Nephron progenitor cell (in vitro differentiated cells): ENCODE data around the gene KIF5C.
A peak's percentile ranks its signal among the peaks of the same experiment; 100 is the strongest.

Experiments used
- DNase-seq: peaks from one replicate; pipeline ENCODE4 v3.0.0; 2021
- H3K27ac Mint-ChIP-seq: 2 replicates; pipeline ENCODE4 v1.8.0; 2021; ENCODE audit warnings: mild to moderate bottlenecking, moderate library complexity, mixed read lengths
- H3K27me3 Mint-ChIP-seq: 2 replicates; pipeline ENCODE4 v1.8.0; 2021; ENCODE audit warnings: mild to moderate bottlenecking, low read depth, mixed read lengths; ENCODE audit not compliant: poor library complexity
- H3K36me3 Mint-ChIP-seq: 2 replicates; pipeline ENCODE4 v1.8.0; 2021; ENCODE audit warnings: low read depth, mixed read lengths
- H3K4me1 Mint-ChIP-seq: 2 replicates; pipeline ENCODE4 v1.8.0; 2021; ENCODE audit warnings: mixed read lengths
- H3K4me3 Mint-ChIP-seq: 2 replicates; pipeline ENCODE4 v1.8.0; 2021; ENCODE audit warnings: mild to moderate bottlenecking, moderate library complexity, mixed read lengths
- H3K9me3 Mint-ChIP-seq: 2 replicates; pipeline ENCODE4 v1.8.0; 2021; ENCODE audit warnings: mild to moderate bottlenecking, moderate library complexity, mixed read lengths
- TF ChIP-seq, protein P1 (sequence below): fragments of 200-600 bp; sonication (generic); IDR thresholded peaks from 2 replicates; pipeline ENCODE4 v1.5.0; 2021; ENCODE audit warnings: antibody characterized with exemption

The KIF5C gene

DNA sequence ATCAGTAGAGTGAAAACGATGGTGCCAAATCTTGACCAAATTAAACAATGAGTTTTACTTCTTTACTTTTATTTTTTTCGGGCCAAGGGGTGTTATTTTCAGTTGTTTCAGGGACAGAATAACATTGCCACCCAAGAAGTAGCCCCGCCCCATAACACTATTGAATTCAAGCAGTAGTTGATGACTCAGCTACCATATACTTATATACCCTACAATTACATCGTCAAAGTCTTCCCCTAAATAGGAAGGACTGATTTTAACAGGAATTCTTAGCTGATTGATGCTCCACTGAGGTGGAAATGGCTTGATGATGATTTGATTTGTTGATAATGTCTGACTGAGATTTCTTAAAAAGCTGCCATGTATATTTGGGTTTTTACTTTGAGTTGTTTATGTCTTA, 188.2 kb downstream of the KIF5C start:
- TF ChIP-seq, protein P1, sequence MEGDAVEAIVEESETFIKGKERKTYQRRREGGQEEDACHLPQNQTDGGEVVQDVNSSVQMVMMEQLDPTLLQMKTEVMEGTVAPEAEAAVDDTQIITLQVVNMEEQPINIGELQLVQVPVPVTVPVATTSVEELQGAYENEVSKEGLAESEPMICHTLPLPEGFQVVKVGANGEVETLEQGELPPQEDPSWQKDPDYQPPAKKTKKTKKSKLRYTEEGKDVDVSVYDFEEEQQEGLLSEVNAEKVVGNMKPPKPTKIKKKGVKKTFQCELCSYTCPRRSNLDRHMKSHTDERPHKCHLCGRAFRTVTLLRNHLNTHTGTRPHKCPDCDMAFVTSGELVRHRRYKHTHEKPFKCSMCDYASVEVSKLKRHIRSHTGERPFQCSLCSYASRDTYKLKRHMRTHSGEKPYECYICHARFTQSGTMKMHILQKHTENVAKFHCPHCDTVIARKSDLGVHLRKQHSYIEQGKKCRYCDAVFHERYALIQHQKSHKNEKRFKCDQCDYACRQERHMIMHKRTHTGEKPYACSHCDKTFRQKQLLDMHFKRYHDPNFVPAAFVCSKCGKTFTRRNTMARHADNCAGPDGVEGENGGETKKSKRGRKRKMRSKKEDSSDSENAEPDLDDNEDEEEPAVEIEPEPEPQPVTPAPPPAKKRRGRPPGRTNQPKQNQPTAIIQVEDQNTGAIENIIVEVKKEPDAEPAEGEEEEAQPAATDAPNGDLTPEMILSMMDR, result no peak
- H3K36me3 Mint-ChIP-seq, result no peaks in the 10 kb centered on the region
- H3K27ac Mint-ChIP-seq, result no peak overlapping the region
- peaks cover 5% of the 10 kb centered on the region for H3K9me3 Mint-ChIP-seq
- no peak for DNase-seq
- no peaks in the 10 kb centered on the region for H3K27me3 Mint-ChIP-seq
- peaks cover 60% of the 10 kb centered on the region for H3K4me1 Mint-ChIP-seq
- no peak overlapping the region for H3K4me3 Mint-ChIP-seq

DNA sequence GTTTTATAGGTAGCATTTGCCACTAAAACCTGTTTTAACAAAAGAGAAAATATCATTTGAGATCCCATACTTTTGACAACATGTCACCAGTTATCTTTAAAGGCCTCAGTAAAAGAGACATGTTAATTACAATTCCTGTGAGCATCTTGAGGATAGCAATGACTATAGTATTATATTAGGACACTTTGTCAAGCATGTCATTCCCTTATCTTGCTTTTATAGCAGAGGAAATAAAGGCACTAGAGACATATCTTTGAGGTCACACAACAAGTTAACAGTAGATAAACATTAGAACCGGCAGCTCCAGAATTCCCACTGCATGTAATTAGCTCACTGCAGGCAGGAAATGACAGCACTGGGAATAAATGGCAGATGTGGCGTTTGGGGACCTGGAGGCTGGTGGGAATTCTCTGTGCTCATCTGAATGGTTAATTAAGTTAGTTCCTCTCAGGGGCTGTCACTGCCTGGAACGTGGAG, 189.4 kb downstream of the KIF5C start:
- DNase-seq, result no peak
- no peaks in the 10 kb centered on the region for H3K36me3 Mint-ChIP-seq
- H3K9me3 Mint-ChIP-seq, result peaks cover 5% of the 10 kb centered on the region
- peak overlapping the region; percentile 89 for H3K27ac Mint-ChIP-seq
- TF ChIP-seq, protein P1, result no peak
- H3K4me3 Mint-ChIP-seq, result no peak overlapping the region
- H3K27me3 Mint-ChIP-seq, result no peaks in the 10 kb centered on the region
- peaks cover 55% of the 10 kb centered on the region for H3K4me1 Mint-ChIP-seq

DNA sequence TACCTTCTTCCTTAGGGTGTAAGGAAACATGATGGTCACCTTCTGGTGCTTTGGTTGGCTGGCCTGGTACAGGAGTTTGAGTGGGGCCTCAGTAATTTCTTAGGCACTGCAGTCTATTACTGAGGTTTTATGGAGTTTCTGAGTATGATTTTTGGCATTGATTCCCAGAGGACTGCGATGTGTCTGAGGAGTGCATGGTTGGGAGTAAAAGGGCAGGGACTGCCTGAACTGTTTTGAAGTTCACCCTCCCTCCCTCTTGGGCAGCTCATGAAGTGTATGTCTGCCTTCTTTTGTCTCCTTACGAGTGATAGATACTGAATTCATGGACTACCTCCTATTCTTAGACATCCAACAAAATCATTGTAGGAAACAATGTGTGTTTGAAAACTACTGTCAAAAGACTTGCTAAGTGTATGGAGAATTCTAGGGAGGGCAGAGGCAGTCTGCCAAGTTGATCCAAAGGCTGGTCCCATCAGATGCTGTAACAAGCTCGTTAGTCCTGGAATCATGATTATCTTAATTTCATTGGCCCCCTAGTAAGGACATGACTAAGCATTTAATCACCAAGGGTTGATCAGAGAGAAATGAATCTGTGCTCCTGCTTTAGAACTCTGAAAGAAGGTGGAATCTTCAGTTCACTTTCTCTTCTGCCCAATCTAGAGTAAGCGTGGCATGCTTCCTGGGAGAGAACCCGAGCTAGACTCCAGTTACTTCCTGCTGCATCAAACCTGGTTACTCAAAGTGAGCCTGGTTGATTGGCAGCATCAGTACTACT, 190.0 kb downstream of the KIF5C start:
- no peaks in the 10 kb centered on the region for H3K27me3 Mint-ChIP-seq
- peak overlapping the region; percentile 89 for H3K27ac Mint-ChIP-seq
- peaks cover 49% of the 10 kb centered on the region for H3K4me1 Mint-ChIP-seq
- no peak overlapping the region for H3K4me3 Mint-ChIP-seq
- H3K9me3 Mint-ChIP-seq, result peaks cover 5% of the 10 kb centered on the region
- H3K36me3 Mint-ChIP-seq, result no peaks in the 10 kb centered on the region
- no peak for DNase-seq
- TF ChIP-seq, protein P1, result no peak

DNA sequence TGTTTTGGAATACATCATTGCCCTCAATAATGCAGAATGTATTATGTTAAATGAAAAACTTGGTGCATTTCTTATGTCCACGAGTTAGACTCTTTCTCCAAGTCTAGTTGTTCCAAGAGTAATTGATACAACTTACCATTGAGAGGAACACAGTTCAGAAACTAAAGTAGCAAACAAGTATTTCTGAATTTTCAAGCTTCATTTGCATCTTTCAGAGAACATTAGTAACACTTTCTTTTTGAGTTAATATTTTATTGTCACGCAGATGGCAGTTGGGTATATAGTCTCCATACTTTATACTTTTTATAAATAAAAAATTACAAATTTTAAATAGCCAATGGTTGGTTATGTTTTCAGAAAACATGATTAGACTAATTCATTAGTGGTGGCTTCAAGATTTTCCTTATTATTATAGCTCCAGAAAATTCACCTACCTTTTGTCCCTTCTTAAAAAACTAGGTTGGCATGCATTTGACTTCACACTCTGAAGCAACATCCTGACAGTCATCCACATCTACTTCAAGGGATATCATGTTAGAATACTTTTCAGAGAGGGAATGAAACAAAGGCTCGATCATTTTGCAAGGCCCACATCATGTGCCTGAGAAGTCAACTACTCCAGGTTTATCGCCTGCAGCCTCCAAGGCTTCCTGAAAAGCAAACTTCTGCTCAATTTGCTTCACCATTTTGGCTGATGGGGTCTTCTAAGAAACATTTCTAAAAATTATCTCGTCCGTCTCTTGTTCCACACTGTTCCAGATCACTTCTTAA, 193.4 kb downstream of the KIF5C start:
- DNase-seq, result no peak
- no peaks in the 10 kb centered on the region for H3K27me3 Mint-ChIP-seq
- H3K4me1 Mint-ChIP-seq, result peaks cover 20% of the 10 kb centered on the region

DNA sequence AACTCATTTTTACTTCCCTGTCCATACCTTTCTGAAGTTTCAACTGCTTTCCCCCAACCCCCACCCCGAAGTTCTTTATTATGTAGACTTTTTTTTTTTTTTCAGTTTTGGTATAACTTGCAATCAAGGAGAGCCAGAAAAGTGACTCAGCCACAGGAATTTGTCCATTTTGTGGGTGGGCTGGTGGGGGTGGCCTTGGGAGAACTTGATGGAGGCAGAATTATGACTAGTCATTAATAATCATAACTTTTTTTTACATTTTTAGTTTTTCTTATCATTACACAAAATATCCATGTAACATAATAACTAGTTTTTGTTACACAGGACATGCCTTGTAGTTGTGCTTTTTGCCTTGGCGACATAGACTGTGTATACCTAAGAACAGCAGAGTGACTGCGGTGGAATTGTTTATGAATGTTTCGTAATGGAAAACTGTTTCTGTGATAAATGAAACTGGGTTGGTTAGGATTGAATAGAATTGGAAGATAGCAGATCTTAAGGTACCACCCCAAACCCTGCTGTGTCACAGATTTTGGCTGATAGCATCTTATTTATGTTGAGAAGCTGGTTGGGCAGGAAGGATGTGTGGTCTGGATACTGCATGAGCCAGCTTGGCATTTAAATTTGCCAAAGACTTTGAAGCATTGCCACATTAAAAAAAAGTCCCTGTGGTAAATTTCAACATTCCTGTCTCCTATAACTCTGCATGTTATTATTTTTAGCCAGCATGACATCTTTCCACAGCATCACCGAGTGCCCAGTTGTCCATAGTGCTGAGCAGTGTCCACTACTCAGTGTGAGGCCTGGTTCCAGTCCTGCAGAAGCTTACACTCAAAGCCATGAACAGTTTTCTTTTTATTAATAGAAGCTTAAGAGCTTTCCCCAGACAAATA, 194.2 kb downstream of the KIF5C start:
- no peak for DNase-seq
- Mint-ChIP-seq H3K36me3 (no peaks in the 10 kb centered on the region), H3K27ac (no peak overlapping the region), H3K27me3 (peaks cover 3% of the 10 kb centered on the region), H3K9me3 (peaks cover 5% of the 10 kb centered on the region), H3K4me1 (peaks cover 25% of the 10 kb centered on the region), H3K4me3 (no peak overlapping the region)
- TF ChIP-seq, protein P1, result no peak

More for the DNA sequence above, 193.4 kb downstream of the KIF5C start:
- H3K27ac Mint-ChIP-seq, result no peak overlapping the region
- H3K9me3 Mint-ChIP-seq, result peaks cover 5% of the 10 kb centered on the region
- TF ChIP-seq, protein P1, result no peak
- no peak overlapping the region for H3K4me3 Mint-ChIP-seq
- H3K36me3 Mint-ChIP-seq, result no peaks in the 10 kb centered on the region
